GM19025 (cell line): ENCODE data around the gene PFAS.
A peak's percentile ranks its signal among the peaks of the same experiment; 100 is the strongest.
"Not testable (repeated sequence)": the region's sequence is repeated elsewhere in the genome, so short reads cannot be mapped to it uniquely, and the experiment has no call there.

Source experiments
- ATAC-seq: cut with Tn5 transposase; IDR thresholded peaks from one replicate; pipeline ENCODE4 v1.9.1; 2021; ENCODE audit warnings: mild to moderate bottlenecking, low read depth, moderate library complexity; ENCODE audit not compliant: unreplicated experiment

The PFAS gene

GRCh38 chr17:8248751-8249607, at the start of gene PFAS:
Gene PFAS, plus strand, starts transcription at chr17:8249289. Its CDS starts 4,649 bp downstream, at chr17:8253938.
- peak; percentile 44 for ATAC-seq

- no peak for ATAC-seq
Observed at GRCh38 chr17:8204761-8205555, 44.1 kb upstream of the PFAS start.

- ATAC-seq, result no peak
Observed at GRCh38 chr17:8206536-8206935, 42.6 kb upstream of the PFAS start.

GRCh38 chr17:8209907-8210760, 39.0 kb upstream of the PFAS start, which contains the start of gene AURKB:
Gene AURKB, minus strand, starts transcription at chr17:8210575. Its CDS starts 351 bp downstream, at chr17:8210224.
- ATAC-seq, result peak; percentile 76

GRCh38 chr17:8210761-8211458, 38.2 kb upstream of the PFAS start:
- peak; percentile 21 for ATAC-seq

- ATAC-seq, result no peak
Observed at GRCh38 chr17:8212312-8213180, 36.5 kb upstream of the PFAS start.

- ATAC-seq, result not testable (repeated sequence)
Observed at GRCh38 chr17:8214000-8214399, 35.1 kb upstream of the PFAS start.

GRCh38 chr17:8220783-8221662, 28.1 kb upstream of the PFAS start:
- ATAC-seq, result no peak

- ATAC-seq, result peak; percentile 37
Observed at GRCh38 chr17:8221663-8222379, 27.3 kb upstream of the PFAS start.

GRCh38 chr17:8222380-8222629, 26.8 kb upstream of the PFAS start:
- peak; percentile 29 for ATAC-seq

GRCh38 chr17:8222630-8223355, 26.3 kb upstream of the PFAS start:
- ATAC-seq, result peak; percentile 27

GRCh38 chr17:8223356-8224126, 25.5 kb upstream of the PFAS start:
- no peak for ATAC-seq

GRCh38 chr17:8224891-8225812, 23.9 kb upstream of the PFAS start:
- ATAC-seq, result no peak

GRCh38 chr17:8225813-8226535, 23.1 kb upstream of the PFAS start:
- no peak for ATAC-seq
